ENCODE measurements around the gene RNF227.

RNF227 gene

GRCh38 chr17:7889166-7889955 is 26.7 kb downstream of the RNF227 start:
- DNase-seq (ENCODE audit: low read depth): no peak

GRCh38 chr17:7888184-7888920 is 27.7 kb downstream of the RNF227 start, which contains the start of gene CHD3:
CHD3 (plus strand) TSS chr17:7888789; CDS start chr17:7889001, 212 bp downstream.
- no peak for DNase-seq (ENCODE audit: low read depth)

- peak; percentile 89 for DNase-seq (ENCODE audit: low read depth)
Measured at GRCh38 chr17:7887482-7888183, 28.5 kb downstream of the RNF227 start.

- DNase-seq (ENCODE audit: low read depth): no peak
Measured at GRCh38 chr17:7887038-7887481, 29.0 kb downstream of the RNF227 start.

GRCh38 chr17:7886227-7887037 is 29.7 kb downstream of the RNF227 start:
- no peak for DNase-seq (ENCODE audit: low read depth)

- DNase-seq (ENCODE audit: low read depth): no peak
Measured at GRCh38 chr17:7885367-7886226, 30.5 kb downstream of the RNF227 start.

GRCh38 chr17:7884581-7885366 is 31.3 kb downstream of the RNF227 start:
- peak; percentile 53 for DNase-seq (ENCODE audit: low read depth)

- no peak for DNase-seq (ENCODE audit: low read depth)
Measured at GRCh38 chr17:7883781-7884386, 32.2 kb downstream of the RNF227 start.

GRCh38 chr17:7882629-7883028 is 33.5 kb downstream of the RNF227 start:
- no peak for DNase-seq (ENCODE audit: low read depth)

- DNase-seq (ENCODE audit: low read depth): no peak
Measured at GRCh38 chr17:7882068-7882467, 34.0 kb downstream of the RNF227 start.

- no peak for DNase-seq (ENCODE audit: low read depth)
Measured at GRCh38 chr17:7881276-7882054, 34.6 kb downstream of the RNF227 start.

- DNase-seq (ENCODE audit: low read depth): no peak
Measured at GRCh38 chr17:7880076-7880868, 35.8 kb downstream of the RNF227 start.

GRCh38 chr17:7878234-7878633 is 37.9 kb downstream of the RNF227 start:
- DNase-seq (ENCODE audit: low read depth): no peak

GRCh38 chr17:7875804-7876370 is 40.2 kb downstream of the RNF227 start:
- DNase-seq (ENCODE audit: low read depth): no peak

GRCh38 chr17:7873051-7873450 is 43.0 kb downstream of the RNF227 start:
- no peak for DNase-seq (ENCODE audit: low read depth)

GRCh38 chr17:7867881-7868329 is 48.2 kb downstream of the RNF227 start:
- DNase-seq (ENCODE audit: low read depth): no peak

- no peak for DNase-seq (ENCODE audit: low read depth)
Measured at GRCh38 chr17:7864995-7865650, 51.0 kb downstream of the RNF227 start.

Measured in stimulated activated CD4-positive, alpha-beta T cell treated with anti-CD3 and anti-CD28 coated beads, Interleukin-2, amount 100 ng/mL, for 4 hours (primary cell).